K562 (cell line): ENCODE measurements around the gene KCNJ10. TPM values are rescaled to one million over a fixed set of nuclear protein-coding genes. Genes with fewer than 3 reads are reported as not detected.

Experiments used
- ATAC-seq: fragments of 200-7000 bp; cut with Tn5 transposase; 3 replicates; pipeline ENCODE4 v1.9.1; 2020; ENCODE audit warnings: moderate library complexity
- BruUV-seq: library from RNA; stranded (reverse); fragments of 400-500 nt; replicated peaks from 2 replicates; lab custom pipeline; 2021; lab: Mats Ljungman, UMichigan
- CTCF ChIA-PET: fragments of 300-600 bp; formaldehyde crosslinking; extraction: SDS; loops from one replicate; lab custom pipeline; 2021; ENCODE audit warnings: low intra/inter-chr PET ratio; lab: Yijun Ruan, JAX
- POLR2A ChIA-PET: fragments of 300-600, 350-650 bp; sonication (Branson Sonifier 250); formaldehyde crosslinking; extraction: SDS; loops from one replicate; lab custom pipeline; 2021; ENCODE audit warnings: antibody characterized with exemption, inconsistent platforms; lab: Yijun Ruan, JAX
- DNase-seq, 4 experiments: peaks; one replicate each; pipeline versions ENCODE4 v3.0.0 to v3.0.0-alpha.2; 2011 to 2018; ENCODE audit warnings: low spot score in 3 of 4, mixed read lengths in 3 of 4; ENCODE audit errors: extremely low read depth in 1 of 4
- FAIRE-seq: peaks from 2 replicates; lab custom pipeline; 2011; peaks lifted over from hg19 to GRCh38; lab: Jason Lieb, UNC
- H2AFZ ChIP-seq: 2 replicates; pipeline ENCODE4 v1.6.0; 2011; ENCODE audit warnings: low read depth, low read length, control low read depth, inconsistent platforms
- H3K27ac ChIP-seq: fragments of 200-600 bp; 3 replicates; pipeline ENCODE4 v1.8.0; 2011; ENCODE audit warnings: low read depth, mild to moderate bottlenecking, control low read depth, inconsistent platforms, low read length, moderate library complexity, mixed read lengths; ENCODE audit errors: extremely low read depth
- H3K27me3 ChIP-seq, 2 experiments: fragments of 300-600 bp in 1 of 2; 2 replicates in 1 of 2; 3 replicates in 1 of 2; pipeline versions ENCODE4 v1.6.0 to v1.8.0; 2011; ENCODE audit warnings: inconsistent platforms in 2 of 2, low read length in 2 of 2, mild to moderate bottlenecking in 1 of 2, mixed read lengths in 1 of 2, moderate library complexity in 1 of 2; ENCODE audit not compliant: control insufficient read depth in 2 of 2, insufficient read depth in 2 of 2
- H3K36me3 ChIP-seq: fragments of 300-600 bp; 3 replicates; pipeline ENCODE4 v1.8.0; 2011; ENCODE audit warnings: mild to moderate bottlenecking, low read length, inconsistent platforms; ENCODE audit not compliant: control insufficient read depth, insufficient read depth
- H3K4me1 ChIP-seq, 2 experiments: fragments of 200-600 bp in 1 of 2; replicated peaks in 1 of 2; 2 replicates in 1 of 2; 3 replicates in 1 of 2; pipeline versions ENCODE4 v1.5.1 to v1.8.0; 2011; ENCODE audit warnings: inconsistent platforms in 2 of 2, low read length in 2 of 2, mild to moderate bottlenecking in 1 of 2, mixed read lengths in 1 of 2, moderate library complexity in 1 of 2; ENCODE audit not compliant: control insufficient read depth in 2 of 2, insufficient read depth in 2 of 2
- H3K4me2 ChIP-seq: 2 replicates; pipeline ENCODE4 v1.6.1; 2011; ENCODE audit warnings: low read length, control low read depth, inconsistent platforms, mixed read lengths; ENCODE audit not compliant: insufficient read depth
- H3K4me3 ChIP-seq: fragments of 200-600 bp; sonication (generic), shearing (Covaris generic); 2 replicates; pipeline ENCODE4 v1.5.1; 2016; ENCODE audit warnings: control low read depth, inconsistent platforms
- H3K79me2 ChIP-seq: fragments of 200-600 bp; 3 replicates; pipeline ENCODE4 v1.8.0; 2011; ENCODE audit warnings: low read length, inconsistent platforms; ENCODE audit not compliant: control insufficient read depth, insufficient read depth
- H3K9ac ChIP-seq, 2 experiments: 2 replicates each; pipeline versions ENCODE4 v1.6.0 to v1.6.1; 2011; ENCODE audit warnings: low read depth in 2 of 2, low read length in 2 of 2, control low read depth in 1 of 2, inconsistent platforms in 1 of 2, mild to moderate bottlenecking in 1 of 2, mixed read lengths in 1 of 2; ENCODE audit not compliant: insufficient read depth in 1 of 2
- H3K9me1 ChIP-seq: one replicate; pipeline ENCODE4 v1.6.0; 2011; ENCODE audit warnings: inconsistent platforms, mild to moderate bottlenecking, low read length, moderate library complexity; ENCODE audit not compliant: control insufficient read depth, insufficient read depth
- H3K9me3 ChIP-seq: replicated peaks from 2 replicates; pipeline ENCODE4 v1.5.1; 2011; ENCODE audit warnings: low read depth, low read length, inconsistent platforms; ENCODE audit not compliant: control insufficient read depth, insufficient read depth
- H4K20me1 ChIP-seq: replicated peaks from 2 replicates; pipeline ENCODE4 v1.6.1; 2011; ENCODE audit warnings: low read length, inconsistent platforms, mixed read lengths; ENCODE audit not compliant: control insufficient read depth, insufficient read depth
- CBFB ChIP-seq: sonication (generic); formaldehyde crosslinking; IDR thresholded peaks from 2 replicates; pipeline ENCODE4 v1.4.0; 2020; ENCODE audit warnings: mild to moderate bottlenecking, missing genetic modification reagents
- CBX1 ChIP-seq: sonication (generic); IDR thresholded peaks from 2 replicates; pipeline ENCODE4 v1.6.1; 2016; ENCODE audit warnings: antibody characterized with exemption, low read depth, mild to moderate bottlenecking
- HEY1 ChIP-seq: fragments of 250-450 bp; sonication (Bioruptor Pico); IDR thresholded peaks from 2 replicates; pipeline ENCODE4 v1.5.0; 2020; ENCODE audit warnings: mild to moderate bottlenecking, moderate library complexity, borderline replicate concordance
- MEF2D ChIP-seq: conservative IDR thresholded peaks from 2 replicates; pipeline ENCODE4 v1.6.1; 2016; ENCODE audit warnings: low read depth, missing genetic modification characterization, missing compliant biosample characterization
- NFE2 ChIP-seq: IDR thresholded peaks from 2 replicates; pipeline ENCODE4 v1.6.1; 2014; ENCODE audit warnings: antibody characterized with exemption, low read depth
- RBBP5 ChIP-seq: fragments of 200-600 bp; sonication (generic); IDR thresholded peaks from 2 replicates; pipeline ENCODE4 v1.6.1; 2012; ENCODE audit warnings: borderline replicate concordance, mild to moderate bottlenecking, low read length, control low read depth, inconsistent platforms; ENCODE audit not compliant: insufficient read depth, poor library complexity, severe bottlenecking
- RFX1 ChIP-seq: fragments of 450-650 bp; IDR thresholded peaks from 2 replicates; pipeline ENCODE4 v1.6.1; 2016; ENCODE audit warnings: mild to moderate bottlenecking, moderate library complexity
- ZBTB34 ChIP-seq: fragments of 250-450 bp; sonication (Bioruptor Pico); IDR thresholded peaks from 2 replicates; pipeline ENCODE4 v1.8.0; 2021; ENCODE audit warnings: mild to moderate bottlenecking, moderate library complexity
- ZC3H4 ChIP-seq: sonication (generic); formaldehyde crosslinking; IDR thresholded peaks from 2 replicates; pipeline ENCODE4 v1.9.0; 2021; ENCODE audit warnings: missing genetic modification reagents, borderline replicate concordance
- ZNF589 ChIP-seq: fragments of 200-800 bp; sonication (Bioruptor generic); IDR thresholded peaks from 2 replicates; pipeline ENCODE4 v1.6.1; 2016; ENCODE audit warnings: low read depth, missing genetic modification characterization, missing compliant biosample characterization
- ZNF76 ChIP-seq: fragments of 250-450 bp; sonication (Bioruptor Pico); IDR thresholded peaks from 2 replicates; pipeline ENCODE4 v1.4.0; 2020; ENCODE audit warnings: mild to moderate bottlenecking, moderate library complexity, borderline replicate concordance
- WGBS: fragments of 100-300 bp; shearing (Covaris generic); methylation state at CpG from one replicate; pipeline ENCODE4 v1.1.6; 2016; ENCODE audit warnings: low coverage, mixed read lengths; ENCODE audit not compliant: insufficient coverage; ENCODE audit errors: missing lambda C conversion rate; 5-methylcytosine and 5-hydroxymethylcytosine counted together
- in situ Hi-C: fragments of 300-500 bp; cut with MboI; formaldehyde crosslinking; loops from 4 replicates; pipeline ENCODE4 v1.15.0; 2018; ENCODE audit warnings: inconsistent platforms, mixed read lengths
- intact Hi-C: fragments of 100-400 bp; cut with micrococcal nuclease; formaldehyde crosslinking; loops from 2 replicates; pipeline ENCODE4 v1.14.2; 2022
- polyA plus RNA-seq, 8 experiments: library from polyadenylated mRNA; depleted of rRNA in 4 of 8; stranded (reverse) in 5 of 8; unstranded in 3 of 8; fragments of >200 nt; fragmentation: Nextera tagmentation in 2 of 8; fragmentation: Illumina TruSeq in 1 of 8; extraction: Ambion mirVana in 2 of 8; extraction: Trizol in 1 of 8; gene quantifications; 2 replicates each; pipeline versions ENCODE4 v1.2.1 to v1.2.3, GENCODE V29; 2011 to 2014; ENCODE audit warnings: inconsistent platforms in 1 of 8, missing spikeins in 1 of 8
- total RNA-seq, 7 experiments: library from RNA; depleted of rRNA in 6 of 7; stranded (reverse); fragments of >200 nt in 6 of 7; fragmentation: Illumina TruSeq in 2 of 7; extraction: Trizol in 2 of 7; gene quantifications; 2 replicates each; pipeline versions ENCODE4 v1.2.1 to v1.2.3, GENCODE V29; 2011 to 2021; ENCODE audit warnings: low replicate concordance in 1 of 7
- TF ChIP-seq, protein P1 (sequence below): fragments of 250-450 bp; sonication (Bioruptor Pico); IDR thresholded peaks from 2 replicates; pipeline ENCODE4 v1.8.0; 2022; ENCODE audit warnings: moderate library complexity, mild to moderate bottlenecking, inconsistent platforms

KCNJ10 gene
- total and polyA plus RNA-seq, 9 of the 15 experiments (the other 6 are each of a cell fraction or from before 2014, with no cell fraction given): 0.06 to 0.11 TPM; not detected in 7

DNA sequence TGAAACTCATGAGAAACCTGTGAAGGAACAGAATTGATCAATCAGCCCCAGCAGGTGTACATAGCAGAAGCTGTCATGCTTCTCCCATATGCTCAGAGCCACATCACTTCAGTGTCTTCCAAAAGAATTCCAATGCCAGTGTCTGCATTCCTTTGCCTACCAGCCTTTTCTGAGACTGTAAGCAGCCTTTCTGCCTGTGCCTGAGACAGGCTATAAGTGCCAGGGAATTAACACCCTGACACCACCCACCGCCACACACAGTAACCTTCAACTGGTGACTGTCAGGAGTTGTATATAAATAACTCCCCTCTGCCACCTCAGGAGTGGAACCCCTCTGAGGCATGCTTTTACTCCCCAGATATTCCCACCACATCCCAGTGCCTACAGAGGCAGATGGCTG lies 77.8 kb downstream of the KCNJ10 start (continued):
- no peak for TF ChIP-seq ZBTB34 (CRISPR knock-in tag)

DNA sequence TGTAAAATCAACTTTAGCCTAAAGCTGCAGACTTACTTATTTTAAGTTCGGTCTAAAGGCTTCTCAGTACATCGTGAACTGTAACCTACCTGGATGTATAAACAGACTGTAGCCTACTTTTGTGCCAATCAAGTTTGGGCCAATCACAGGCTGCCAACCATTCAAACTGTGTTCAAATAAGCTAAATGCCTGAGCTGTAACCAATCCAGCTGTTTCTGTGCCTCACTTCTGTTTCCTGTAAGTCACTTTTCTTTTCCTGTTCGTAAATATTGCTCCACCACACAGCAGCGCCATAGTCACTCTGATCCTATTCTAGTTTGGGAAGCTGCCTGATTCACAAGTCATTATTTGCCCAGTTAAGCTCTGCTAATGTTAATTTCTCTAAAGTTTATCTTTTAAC lies 78.4 kb downstream of the KCNJ10 start:
- DNase-seq: no peak
- no peak overlapping the region for H3K4me3 ChIP-seq
- CTCF ChIA-PET: no interaction called here
- peak; percentile 56 for FAIRE-seq
- POLR2A ChIA-PET: interaction anchor here (1.0 kb wide), 1 partner anchor 19 kb away, joined by 3 read pairs; no protein-coding TSS in a partner anchor
- H3K9ac ChIP-seq: no peak overlapping the region
- H3K79me2 ChIP-seq: no peaks in the 10 kb centered on the region
- H3K27ac ChIP-seq: no peak overlapping the region
- intact Hi-C loops (no loop called here), in situ Hi-C loops (loop anchor here (25.0 kb wide), 1 partner anchor 804 kb away; no protein-coding TSS in a partner anchor)
- no peaks in the 10 kb centered on the region for H4K20me1 ChIP-seq
- H3K4me2 ChIP-seq: no peak overlapping the region
- WGBS: 0% methylated on average over 4 of the region's 4 CpGs
- H3K27me3 ChIP-seq: peaks cover 6 to 8% of the 10 kb centered on the region in 2 experiments; a peak in 4 of 5 replicates
- H3K4me1 ChIP-seq: no peaks in the 10 kb centered on the region
- no peak overlapping the region for H2AFZ ChIP-seq
- no peaks in the 10 kb centered on the region for H3K9me3 ChIP-seq
- no peaks in the 10 kb centered on the region for H3K36me3 ChIP-seq
- ATAC-seq: no peak
- no TSS peak for BruUV-seq
- no peaks in the 10 kb centered on the region for H3K9me1 ChIP-seq
- TF ChIP-seq, protein P1, sequence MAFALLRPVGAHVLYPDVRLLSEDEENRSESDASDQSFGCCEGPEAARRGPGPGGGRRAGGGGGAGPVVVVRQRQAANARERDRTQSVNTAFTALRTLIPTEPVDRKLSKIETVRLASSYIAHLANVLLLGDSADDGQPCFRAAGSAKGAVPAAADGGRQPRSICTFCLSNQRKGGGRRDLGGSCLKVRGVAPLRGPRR (CRISPR knock-in tag): no peak
- TF ChIP-seq CBFB (CRISPR knock-in tag) (no peak), ZC3H4 (CRISPR knock-in tag) (no peak), ZNF589 (CRISPR knock-in tag) (no peak), NFE2 (no peak), RBBP5 (no peak), HEY1 (CRISPR knock-in tag) (no peak), ZNF76 (no peak), MEF2D (tag) (no peak), CBX1 (no peak), RFX1 (no peak)
